ENCODE measurements around the gene C12orf75. TPM values are rescaled to one million over a fixed set of nuclear protein-coding genes. Genes with fewer than 3 reads are reported as not detected.
"Not testable (repeated sequence)": the region's sequence is repeated elsewhere in the genome, so short reads cannot be mapped to it uniquely, and the experiment has no call there.

Gene C12orf75
- total RNA-seq, 2 experiments from 2014 or later = 301 to 311 TPM

DNA sequence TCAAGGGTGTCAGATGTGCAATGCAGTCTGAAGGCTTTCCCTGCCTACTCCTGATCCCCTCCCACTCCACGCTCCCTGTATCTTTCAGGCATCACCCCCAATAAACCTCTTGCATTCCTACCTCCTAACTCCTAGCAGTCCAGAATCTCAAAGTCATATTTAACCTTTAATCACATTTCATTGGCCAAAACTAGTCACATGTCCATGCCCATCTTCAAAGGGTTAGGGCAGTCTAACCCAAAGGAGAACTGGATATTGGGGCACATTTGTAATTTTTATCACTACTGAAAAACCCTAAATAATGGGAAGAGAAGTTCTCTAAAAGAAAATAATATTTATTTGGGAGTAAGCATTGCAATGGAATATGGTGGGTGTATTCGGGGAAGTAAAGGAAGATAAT is 5.4 kb upstream of the C12orf75 start:
- Mint-ChIP-seq H3K4me1 (ENCODE audit: low read depth) (peaks cover 93% of the 10 kb centered on the region), H3K27ac (peak overlapping the region; percentile 35), H3K4me3 (peak overlapping the region; percentile 13), H3K36me3 (ENCODE audit: low read depth) (peaks cover 19% of the 10 kb centered on the region), H3K9me3 (ENCODE audit: insufficient read depth) (no peaks in the 10 kb centered on the region), H3K27me3 (ENCODE audit: low read depth) (no peaks in the 10 kb centered on the region)
- POLR2A ChIA-PET = no interaction called here
- CTCF ChIA-PET = interaction anchor here (1.6 kb wide), 1 partner anchor 89 kb away, joined by 3 read pairs; the partner anchor contains the start of gene APPL2
- DNase-seq (no peak), ATAC-seq (no peak)

DNA sequence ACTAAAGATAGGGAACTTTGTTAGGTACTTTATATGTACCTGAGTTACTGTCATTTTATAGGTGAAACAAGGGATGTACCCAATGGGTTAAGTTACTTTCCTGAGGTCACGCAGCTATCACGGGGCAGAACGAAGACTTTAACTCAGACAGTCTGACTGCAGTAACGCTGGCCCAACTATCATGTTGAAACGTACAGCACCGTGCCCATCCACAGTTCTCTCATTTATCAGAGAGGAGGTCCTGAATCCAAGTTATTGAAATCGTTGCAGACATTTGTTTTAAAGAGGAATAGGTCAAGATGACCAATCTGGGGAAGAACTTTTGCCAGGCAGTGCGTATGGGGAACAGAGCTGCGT is 587 bp upstream of the C12orf75 start:
- ChIA-PET CTCF (interaction anchor here (0.9 to 5.2 kb wide), 4 partner anchors 9 to 53 kb away, joined by 3 to 36 read pairs (median 13); no protein-coding TSS in a partner anchor), POLR2A (interaction anchor here (1.1 to 2.6 kb wide), 5 partner anchors 8 to 94 kb away, joined by 3 to 8 read pairs (median 4); partner anchors contain the start of gene APPL2)
- Mint-ChIP-seq H3K9me3 (ENCODE audit: insufficient read depth) (no peaks in the 10 kb centered on the region), H3K27ac (peak overlapping the region; percentile 82), H3K27me3 (ENCODE audit: low read depth) (no peaks in the 10 kb centered on the region), H3K4me3 (peak overlapping the region; percentile 65), H3K36me3 (ENCODE audit: low read depth) (peaks cover 39% of the 10 kb centered on the region), H3K4me1 (ENCODE audit: low read depth) (peaks cover 77% of the 10 kb centered on the region)
- DNase-seq (no peak), ATAC-seq (peak; percentile 40)

DNA sequence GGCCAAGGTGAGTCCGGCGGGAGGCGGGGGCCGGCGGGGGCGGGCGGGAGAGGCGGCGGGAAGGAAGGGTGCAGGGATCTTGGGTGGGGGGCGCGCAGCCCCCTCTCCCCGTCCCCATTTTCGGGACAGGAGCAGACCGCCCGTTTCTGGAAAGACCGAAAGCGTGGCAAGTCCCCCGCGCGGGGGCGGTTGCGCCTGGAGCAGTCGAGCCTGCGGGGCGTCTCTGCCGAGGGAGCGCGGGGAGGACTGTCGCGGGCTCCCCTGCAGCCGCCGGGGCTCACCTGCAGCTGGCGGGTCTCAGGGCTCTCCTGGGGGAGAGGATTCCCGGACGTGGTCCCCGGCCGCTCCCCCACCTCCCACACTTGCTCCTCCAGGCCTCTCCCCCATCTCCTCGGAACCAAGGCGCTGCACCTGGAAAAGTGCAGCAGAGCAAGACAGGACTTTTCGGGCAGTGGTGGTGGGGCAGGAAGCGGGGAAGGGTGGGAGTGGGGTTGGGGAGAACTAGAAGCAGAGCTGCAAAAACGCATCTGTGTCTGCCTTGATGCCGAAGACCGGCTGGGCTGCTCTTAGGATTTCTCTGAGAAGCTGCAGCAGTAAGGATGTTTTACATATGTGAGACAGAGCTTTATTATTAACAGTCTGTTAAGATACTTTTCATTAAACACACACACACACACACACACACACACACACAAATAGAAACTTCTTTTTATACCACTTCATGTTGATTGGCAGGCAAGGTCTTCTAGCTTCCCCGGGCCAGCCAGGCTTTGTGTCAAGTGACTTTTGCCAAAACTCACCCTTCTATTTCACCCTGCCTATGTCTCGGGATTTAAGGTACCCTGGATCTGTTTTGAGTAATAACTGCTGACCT is 677 bp downstream of the C12orf75 start:
- Mint-ChIP-seq H3K27me3 (ENCODE audit: low read depth) (no peaks in the 10 kb centered on the region), H3K27ac (peak overlapping the region; percentile 91), H3K36me3 (ENCODE audit: low read depth) (peaks cover 45% of the 10 kb centered on the region), H3K4me1 (ENCODE audit: low read depth) (peaks cover 77% of the 10 kb centered on the region), H3K9me3 (ENCODE audit: insufficient read depth) (no peaks in the 10 kb centered on the region), H3K4me3 (peak overlapping the region; percentile 91)
- ATAC-seq = peak; percentile 16
- DNase-seq = peak; percentile 64
- ChIA-PET CTCF (interaction anchor here (0.6 to 5.2 kb wide), 11 partner anchors 11 to 96 kb away, joined by 3 to 36 read pairs (median 4); partner anchors contain the start of gene APPL2), POLR2A (interaction anchor here (0.6 to 2.6 kb wide), 16 partner anchors 10 to 96 kb away, joined by 3 to 9 read pairs (median 3); partner anchors contain the start of gene APPL2)

DNA sequence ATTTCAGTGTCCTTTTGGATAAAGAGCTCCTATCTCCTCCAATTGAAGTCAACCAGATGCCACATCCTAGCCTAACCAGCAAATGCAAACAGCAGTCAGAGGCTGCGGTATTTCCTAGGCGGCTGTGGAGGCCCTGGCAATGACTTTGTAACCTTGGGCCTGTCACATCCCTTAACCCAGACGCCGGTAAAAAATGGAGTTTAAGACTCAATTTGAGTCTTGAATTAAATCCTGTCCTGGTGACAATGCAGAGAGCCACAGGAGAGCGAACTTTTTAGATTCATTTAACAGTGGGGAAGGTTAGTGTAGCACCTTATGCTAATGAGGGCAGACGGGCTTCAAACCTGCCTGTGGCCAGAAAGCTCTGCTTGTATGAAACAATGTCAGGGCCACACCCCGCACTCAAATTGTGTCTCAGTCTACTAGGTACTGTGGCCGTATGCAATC is 1.3 kb downstream of the C12orf75 start:
- no peaks in the 10 kb centered on the region for H3K9me3 Mint-ChIP-seq (ENCODE audit: insufficient read depth)
- ATAC-seq = peak; percentile 22
- ChIA-PET CTCF (interaction anchor here (0.8 to 5.2 kb wide), 11 partner anchors 11 to 96 kb away, joined by 3 to 36 read pairs (median 4); partner anchors contain the start of gene APPL2), POLR2A (interaction anchor here (0.7 to 2.6 kb wide), 14 partner anchors 10 to 96 kb away, joined by 3 to 9 read pairs (median 4); partner anchors contain the start of gene APPL2)
- peak; percentile 71 for DNase-seq
- no peaks in the 10 kb centered on the region for H3K27me3 Mint-ChIP-seq (ENCODE audit: low read depth)
- peak overlapping the region; percentile 91 for H3K27ac Mint-ChIP-seq
- peaks cover 51% of the 10 kb centered on the region for H3K36me3 Mint-ChIP-seq (ENCODE audit: low read depth)
- peak overlapping the region; percentile 91 for H3K4me3 Mint-ChIP-seq
- peaks cover 77% of the 10 kb centered on the region for H3K4me1 Mint-ChIP-seq (ENCODE audit: low read depth)

DNA sequence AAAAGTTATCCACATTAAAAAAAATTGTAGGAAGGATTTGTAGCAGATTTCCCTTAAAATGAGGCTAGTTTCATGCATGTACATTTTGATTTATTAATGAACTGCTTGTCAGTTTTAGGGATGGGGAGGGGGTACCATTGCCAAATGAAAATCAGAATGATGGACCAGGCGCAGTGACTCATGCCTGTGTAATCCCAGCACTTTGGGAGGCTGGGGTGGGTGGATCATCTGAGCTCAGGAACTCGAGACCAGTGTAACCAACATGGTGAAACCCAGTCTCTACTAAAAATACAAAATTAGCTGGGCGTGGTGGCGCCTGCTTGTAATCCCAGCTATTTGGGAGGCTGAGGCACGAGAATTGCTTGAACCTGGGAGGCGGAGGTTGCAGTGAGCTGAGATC is 1.8 kb downstream of the C12orf75 start:
- ATAC-seq; H3K27me3 Mint-ChIP-seq (ENCODE audit: low read depth); H3K9me3 Mint-ChIP-seq (ENCODE audit: insufficient read depth); DNase-seq: not testable (repeated sequence)
- Mint-ChIP-seq H3K36me3 (ENCODE audit: low read depth) (peaks cover 56% of the 10 kb centered on the region), H3K27ac (peak overlapping the region; percentile 91), H3K4me3 (peak overlapping the region; percentile 91), H3K4me1 (ENCODE audit: low read depth) (peaks cover 77% of the 10 kb centered on the region)
- ChIA-PET POLR2A (interaction anchor here (0.6 to 1.9 kb wide), 11 partner anchors 10 to 97 kb away, joined by 3 to 9 read pairs (median 3); partner anchors contain the start of gene APPL2), CTCF (interaction anchor here (0.9 to 5.2 kb wide), 8 partner anchors 12 to 97 kb away, joined by 3 to 36 read pairs (median 4); partner anchors contain the start of gene APPL2)

DNA sequence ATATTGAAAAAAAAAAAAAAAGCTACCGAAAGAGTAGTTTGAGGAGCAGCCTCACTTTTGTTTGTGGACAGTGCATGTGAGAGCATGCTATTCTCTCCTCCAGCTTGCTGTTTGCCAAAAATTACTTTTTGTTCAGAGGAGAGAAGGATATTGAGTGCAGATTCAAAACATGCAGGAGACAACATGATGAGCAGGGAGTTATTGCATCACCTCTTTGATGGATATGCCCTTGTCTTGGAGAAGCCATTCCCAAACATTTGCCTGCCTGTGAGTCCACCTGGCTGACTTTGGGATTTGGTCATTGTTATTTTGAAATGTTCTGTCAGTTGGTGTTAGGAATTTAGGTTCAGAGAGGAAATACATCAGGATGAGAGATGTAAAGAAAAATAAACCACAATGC is 2.4 kb downstream of the C12orf75 start:
- peaks cover 61% of the 10 kb centered on the region for H3K36me3 Mint-ChIP-seq (ENCODE audit: low read depth)
- H3K4me1 Mint-ChIP-seq (ENCODE audit: low read depth) = peaks cover 77% of the 10 kb centered on the region
- ChIA-PET CTCF (interaction anchor here (0.9 to 5.2 kb wide), 4 partner anchors 12 to 51 kb away, joined by 3 to 36 read pairs (median 14); no protein-coding TSS in a partner anchor), POLR2A (interaction anchor here (0.6 to 2.4 kb wide), 6 partner anchors 12 to 41 kb away, joined by 3 to 7 read pairs (median 4); no protein-coding TSS in a partner anchor)
- no peak for DNase-seq
- H3K27me3 Mint-ChIP-seq (ENCODE audit: low read depth) = no peaks in the 10 kb centered on the region
- no peaks in the 10 kb centered on the region for H3K9me3 Mint-ChIP-seq (ENCODE audit: insufficient read depth)
- peak overlapping the region; percentile 91 for H3K4me3 Mint-ChIP-seq
- ATAC-seq = no peak
- H3K27ac Mint-ChIP-seq = peak overlapping the region; percentile 76

DNA sequence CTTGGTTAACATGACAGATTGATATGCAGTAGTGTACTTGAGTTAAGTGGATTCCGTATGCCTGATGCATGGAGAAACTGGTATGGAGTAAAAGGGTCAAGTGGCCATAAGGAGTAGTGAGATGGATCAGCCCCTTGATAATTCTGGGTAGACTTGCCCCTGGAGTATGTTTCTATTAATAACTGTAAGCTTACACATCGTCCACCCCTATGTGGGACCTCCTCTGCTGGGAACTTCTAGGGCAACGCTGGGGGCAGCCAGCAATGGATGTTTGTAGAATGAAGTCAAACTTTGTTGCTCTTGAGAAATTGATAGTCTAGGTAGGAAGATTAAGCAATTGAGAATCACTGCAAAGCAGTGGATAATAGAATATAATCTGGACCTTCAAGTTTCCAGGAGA is 3.5 kb downstream of the C12orf75 start:
- peaks cover 66% of the 10 kb centered on the region for H3K36me3 Mint-ChIP-seq (ENCODE audit: low read depth)

DNA sequence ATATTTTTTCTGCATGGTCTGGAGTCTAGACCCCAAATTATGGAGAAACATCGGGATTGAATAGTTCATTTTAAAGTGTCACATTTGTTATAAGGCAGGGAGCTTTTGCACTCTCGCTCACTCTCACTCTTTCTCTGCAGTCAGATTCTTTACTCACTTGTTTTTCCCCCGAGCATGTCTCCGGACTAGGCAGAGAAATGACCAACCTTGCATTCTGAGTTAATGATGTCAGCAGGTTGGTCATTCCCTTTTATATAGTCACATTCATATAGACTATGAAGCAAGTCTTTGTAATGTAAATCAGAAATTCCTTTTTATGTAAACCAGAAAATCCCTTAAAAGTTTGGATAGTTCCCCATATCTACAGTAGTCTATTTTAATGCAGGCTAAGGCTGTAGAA is 4.1 kb downstream of the C12orf75 start:
- peaks cover 67% of the 10 kb centered on the region for H3K36me3 Mint-ChIP-seq (ENCODE audit: low read depth)
- H3K9me3 Mint-ChIP-seq (ENCODE audit: insufficient read depth) = no peaks in the 10 kb centered on the region
- peak overlapping the region; percentile 29 for H3K4me3 Mint-ChIP-seq
- ATAC-seq (no peak), DNase-seq (no peak)
- no peaks in the 10 kb centered on the region for H3K27me3 Mint-ChIP-seq (ENCODE audit: low read depth)
- peaks cover 66% of the 10 kb centered on the region for H3K4me1 Mint-ChIP-seq (ENCODE audit: low read depth)
- ChIA-PET CTCF (interaction anchor here (1.2 to 2.2 kb wide), 4 partner anchors 13 to 49 kb away, joined by 4 to 9 read pairs (median 7); no protein-coding TSS in a partner anchor), POLR2A (interaction anchor here (1.3 to 2.4 kb wide), 2 partner anchors 14 to 24 kb away, joined by 6 to 7 read pairs; no protein-coding TSS in a partner anchor)
- no peak overlapping the region for H3K27ac Mint-ChIP-seq

More for the DNA sequence above, 3.5 kb downstream of the C12orf75 start:
- no peaks in the 10 kb centered on the region for H3K27me3 Mint-ChIP-seq (ENCODE audit: low read depth)
- peak overlapping the region; percentile 29 for H3K4me3 Mint-ChIP-seq
- H3K9me3 Mint-ChIP-seq (ENCODE audit: insufficient read depth) = no peaks in the 10 kb centered on the region
- peaks cover 72% of the 10 kb centered on the region for H3K4me1 Mint-ChIP-seq (ENCODE audit: low read depth)
- no peak for ATAC-seq
- ChIA-PET CTCF (interaction anchor here (1.0 to 5.2 kb wide), 5 partner anchors 13 to 50 kb away, joined by 5 to 36 read pairs (median 8); no protein-coding TSS in a partner anchor), POLR2A (interaction anchor here (0.8 to 2.4 kb wide), 3 partner anchors 13 to 26 kb away, joined by 6 to 7 read pairs (median 6); no protein-coding TSS in a partner anchor)
- DNase-seq = no peak
- H3K27ac Mint-ChIP-seq = no peak overlapping the region

DNA sequence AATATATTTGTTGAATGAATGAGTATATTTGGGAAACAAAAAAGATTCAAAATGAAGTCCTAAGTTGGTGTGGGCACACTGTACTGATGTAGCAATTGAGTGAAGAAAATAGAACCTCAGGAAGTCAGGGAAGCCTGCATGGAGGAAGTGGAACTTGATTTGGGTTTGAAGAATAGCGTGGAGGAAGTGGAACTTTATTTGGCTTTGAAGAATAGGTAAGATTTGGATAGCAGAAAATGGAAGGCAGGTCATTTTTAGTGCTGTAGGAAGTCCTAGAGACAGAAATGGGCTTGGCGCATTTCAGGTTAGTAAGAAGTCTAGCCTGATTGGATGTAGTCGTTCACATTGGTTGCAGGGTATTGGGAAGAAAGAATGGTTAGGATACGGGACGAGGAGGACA is 5.4 kb downstream of the C12orf75 start:
- Mint-ChIP-seq H3K9me3 (ENCODE audit: insufficient read depth) (peaks cover 7% of the 10 kb centered on the region), H3K4me1 (ENCODE audit: low read depth) (peaks cover 66% of the 10 kb centered on the region), H3K27ac (peak overlapping the region; percentile 62), H3K27me3 (ENCODE audit: low read depth) (no peaks in the 10 kb centered on the region), H3K36me3 (ENCODE audit: low read depth) (peaks cover 78% of the 10 kb centered on the region), H3K4me3 (no peak overlapping the region)
- ATAC-seq (no peak), DNase-seq (no peak)
- ChIA-PET CTCF (interaction anchor here (2.0 to 2.2 kb wide), 2 partner anchors 21 to 47 kb away, joined by 8 to 9 read pairs; no protein-coding TSS in a partner anchor), POLR2A (interaction anchor here (0.6 kb wide), 1 partner anchor 14 kb away, joined by 3 read pairs; no protein-coding TSS in a partner anchor)

DNA sequence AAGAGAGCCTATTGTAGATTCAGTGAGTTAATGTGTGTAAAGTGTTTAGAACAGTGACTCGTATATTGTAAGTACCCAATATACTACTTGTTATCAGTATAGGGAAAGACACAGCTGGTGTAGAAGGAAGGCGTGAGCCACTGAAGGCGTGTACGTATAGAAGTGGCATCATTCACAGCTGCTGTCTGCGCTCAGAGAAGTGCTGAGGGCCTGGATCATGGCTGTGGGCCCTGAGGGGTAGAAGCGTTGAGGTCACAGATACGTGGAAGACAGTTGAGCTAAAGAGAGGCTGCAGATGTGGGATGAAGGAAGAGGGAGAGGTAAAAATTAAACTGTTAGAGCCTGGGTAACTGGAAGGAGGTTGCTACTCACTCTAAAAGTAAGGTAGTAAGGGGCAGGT is 5.9 kb downstream of the C12orf75 start:
- Mint-ChIP-seq H3K4me1 (ENCODE audit: low read depth) (peaks cover 71% of the 10 kb centered on the region), H3K36me3 (ENCODE audit: low read depth) (peaks cover 83% of the 10 kb centered on the region), H3K27ac (peak overlapping the region; percentile 62), H3K9me3 (ENCODE audit: insufficient read depth) (peaks cover 11% of the 10 kb centered on the region), H3K4me3 (no peak overlapping the region), H3K27me3 (ENCODE audit: low read depth) (no peaks in the 10 kb centered on the region)
- ATAC-seq (no peak), DNase-seq (no peak)
- ChIA-PET POLR2A (no interaction called here), CTCF (no interaction called here)

DNA sequence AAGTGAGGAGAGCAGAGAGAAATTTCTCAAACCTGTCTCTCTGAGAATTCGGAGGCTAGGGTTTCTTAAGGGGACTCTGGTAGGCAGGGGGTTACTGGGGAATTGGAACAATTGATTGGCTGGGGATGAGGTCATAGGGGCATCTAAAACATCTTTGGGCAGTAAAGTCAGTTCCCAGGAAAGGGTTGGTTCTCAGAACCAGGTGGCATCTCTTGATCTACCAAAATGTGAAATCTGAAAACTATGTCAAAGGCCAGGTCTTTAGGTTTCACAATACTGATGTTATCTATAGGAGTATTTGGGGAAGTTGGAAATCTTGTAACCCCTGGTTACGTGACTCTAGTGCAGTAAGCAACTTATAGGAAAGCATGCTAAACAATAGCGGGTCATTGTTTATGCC is 6.9 kb downstream of the C12orf75 start:
- Mint-ChIP-seq H3K4me1 (ENCODE audit: low read depth) (peaks cover 74% of the 10 kb centered on the region), H3K27ac (peak overlapping the region; percentile 49), H3K9me3 (ENCODE audit: insufficient read depth) (peaks cover 17% of the 10 kb centered on the region), H3K36me3 (ENCODE audit: low read depth) (peaks cover 84% of the 10 kb centered on the region), H3K4me3 (no peak overlapping the region), H3K27me3 (ENCODE audit: low read depth) (no peaks in the 10 kb centered on the region)
- POLR2A ChIA-PET = interaction anchor here (0.7 kb wide), 1 partner anchor 11 kb away, joined by 3 read pairs; no protein-coding TSS in a partner anchor
- ATAC-seq (peak; percentile 40), DNase-seq (no peak)
- CTCF ChIA-PET = interaction anchor here (1.4 kb wide), 1 partner anchor 16 kb away, joined by 3 read pairs; no protein-coding TSS in a partner anchor
